Nephron (organoid): ENCODE measurements around the gene LMAN2L.
A peak's percentile ranks its signal among the peaks of the same experiment; 100 is the strongest.

ENCODE experiments used
- H3K27ac Mint-ChIP-seq, 3 experiments: 2 replicates each; pipeline ENCODE4 v1.8.0; 2020; ENCODE audit warnings: mixed read lengths in 3 of 3, mild to moderate bottlenecking in 2 of 3, moderate library complexity in 1 of 3
- H3K27me3 Mint-ChIP-seq: 2 replicates; pipeline ENCODE4 v1.8.0; 2021; ENCODE audit warnings: low read depth, mild to moderate bottlenecking, moderate library complexity, mixed read lengths
- H3K36me3 Mint-ChIP-seq: 2 replicates; pipeline ENCODE4 v1.8.0; 2020; ENCODE audit warnings: low read depth, mixed read lengths
- H3K4me1 Mint-ChIP-seq: 2 replicates; pipeline ENCODE4 v1.8.0; 2020; ENCODE audit warnings: mixed read lengths
- H3K4me3 Mint-ChIP-seq, 3 experiments: 2 replicates each; pipeline ENCODE4 v1.8.0; 2020; ENCODE audit warnings: mild to moderate bottlenecking in 3 of 3, mixed read lengths in 3 of 3, moderate library complexity in 2 of 3
- H3K9me3 Mint-ChIP-seq: 2 replicates; pipeline ENCODE4 v1.8.0; 2020; ENCODE audit warnings: mixed read lengths
- CTCF ChIP-seq, 3 experiments: fragments of 200-600 bp; sonication (generic); IDR thresholded peaks; one replicate each; pipeline ENCODE4 v1.5.0; 2021; ENCODE audit warnings: antibody characterized with exemption in 3 of 3; ENCODE audit not compliant: unreplicated experiment in 3 of 3

Gene LMAN2L

GRCh38 chr2:96685577-96686459, 54.0 kb downstream of the LMAN2L start:
- Mint-ChIP-seq H3K27ac (peak overlapping the region; percentile 8 to 91 (median 72)), H3K4me1 (peaks cover 16% of the 10 kb centered on the region), H3K36me3 (no peaks in the 10 kb centered on the region), H3K9me3 (no peaks in the 10 kb centered on the region), H3K4me3 (peak overlapping the region in 1 of 3 experiments; percentile 16), H3K27me3 (peaks cover 5% of the 10 kb centered on the region)
- no peak for TF ChIP-seq CTCF (IDR thresholded peaks at IDR 0.05; ENCODE audit: unreplicated experiment in 3 of 3)

GRCh38 chr2:96684883-96685576, 54.8 kb downstream of the LMAN2L start:
- no peaks in the 10 kb centered on the region for H3K36me3 Mint-ChIP-seq
- H3K27ac Mint-ChIP-seq: peak overlapping the region; percentile 8 to 91 (median 72)
- no peak overlapping the region for H3K4me3 Mint-ChIP-seq
- H3K4me1 Mint-ChIP-seq: peaks cover 22% of the 10 kb centered on the region
- H3K27me3 Mint-ChIP-seq: peaks cover 5% of the 10 kb centered on the region
- H3K9me3 Mint-ChIP-seq: no peaks in the 10 kb centered on the region
- no peak for TF ChIP-seq CTCF (IDR thresholded peaks at IDR 0.05; ENCODE audit: unreplicated experiment in 3 of 3)

- Mint-ChIP-seq H3K27me3 (peaks cover 5% of the 10 kb centered on the region), H3K4me1 (peaks cover 29% of the 10 kb centered on the region), H3K4me3 (no peak overlapping the region), H3K9me3 (no peaks in the 10 kb centered on the region), H3K27ac (peak overlapping the region in 2 of 3 experiments; percentile 4 to 8), H3K36me3 (no peaks in the 10 kb centered on the region)
- no peak for TF ChIP-seq CTCF (IDR thresholded peaks at IDR 0.05; ENCODE audit: unreplicated experiment in 3 of 3)
These were observed 55.7 kb downstream of the LMAN2L start for GRCh38 chr2:96683972-96684820.

- Mint-ChIP-seq H3K27me3 (peaks cover 5% of the 10 kb centered on the region), H3K9me3 (no peaks in the 10 kb centered on the region), H3K36me3 (no peaks in the 10 kb centered on the region), H3K4me1 (peaks cover 29% of the 10 kb centered on the region), H3K27ac (no peak overlapping the region), H3K4me3 (no peak overlapping the region)
- TF ChIP-seq CTCF (IDR thresholded peaks at IDR 0.05; ENCODE audit: unreplicated experiment in 3 of 3): no peak
These were observed 56.6 kb downstream of the LMAN2L start for GRCh38 chr2:96683307-96683706.

- no peaks in the 10 kb centered on the region for H3K9me3 Mint-ChIP-seq
- peaks cover 29% of the 10 kb centered on the region for H3K4me1 Mint-ChIP-seq
- no peak for TF ChIP-seq CTCF (IDR thresholded peaks at IDR 0.05; ENCODE audit: unreplicated experiment in 3 of 3)
- peaks cover 5% of the 10 kb centered on the region for H3K27me3 Mint-ChIP-seq
- no peak overlapping the region for H3K4me3 Mint-ChIP-seq
- H3K27ac Mint-ChIP-seq: no peak overlapping the region
- H3K36me3 Mint-ChIP-seq: no peaks in the 10 kb centered on the region
These were observed 58.3 kb downstream of the LMAN2L start for GRCh38 chr2:96681540-96681939.
